Fibroblast of skin of left quadriceps (primary cell): ENCODE measurements around the gene LRRC74A.

Experiments
- DNase-seq, 2 experiments: peaks; one replicate each; pipeline ENCODE4 v3.0.0-alpha.2; 2013; ENCODE audit warnings: low read depth in 2 of 2

LRRC74A gene

GRCh38 chr14:76810525-76810924 is 15.7 kb upstream of the LRRC74A start:
- no peak for DNase-seq

- no peak for DNase-seq
These were observed 15.2 kb upstream of the LRRC74A start for GRCh38 chr14:76810953-76811400.

- DNase-seq: peak in 1 of 2 experiments; percentile 10
These were observed 14.6 kb upstream of the LRRC74A start for GRCh38 chr14:76811561-76811960.

- DNase-seq: no peak
These were observed 14.2 kb upstream of the LRRC74A start for GRCh38 chr14:76812093-76812421.

- peak; percentile 85 to 86 for DNase-seq
These were observed 13.5 kb upstream of the LRRC74A start, which contains the start of gene ANGEL1 for GRCh38 chr14:76812422-76813383. TSS of gene ANGEL1 (minus strand) at chr14:76812882. CDS start at chr14:76812827, 55 bp downstream.

- DNase-seq: no peak
These were observed 11.2 kb upstream of the LRRC74A start for GRCh38 chr14:76814726-76815645.

GRCh38 chr14:76820700-76821099 is 5.5 kb upstream of the LRRC74A start:
- DNase-seq: no peak

GRCh38 chr14:76827696-76828296 is 1.6 kb downstream of the LRRC74A start:
- no peak for DNase-seq

GRCh38 chr14:76828339-76829012 is 2.3 kb downstream of the LRRC74A start:
- DNase-seq: no peak

- DNase-seq: no peak
These were observed 2.8 kb downstream of the LRRC74A start for GRCh38 chr14:76829013-76829365.

- no peak for DNase-seq
These were observed 3.6 kb downstream of the LRRC74A start for GRCh38 chr14:76829650-76830421.

- DNase-seq: no peak
These were observed 4.3 kb downstream of the LRRC74A start for GRCh38 chr14:76830556-76830955.

- DNase-seq: no peak
These were observed 6.3 kb downstream of the LRRC74A start for GRCh38 chr14:76832503-76832988.

GRCh38 chr14:76833011-76833410 is 6.8 kb downstream of the LRRC74A start:
- no peak for DNase-seq

GRCh38 chr14:76834241-76834661 is 8.0 kb downstream of the LRRC74A start:
- DNase-seq: no peak

- DNase-seq: no peak
These were observed 9.9 kb downstream of the LRRC74A start for GRCh38 chr14:76836029-76836630.

- no peak for DNase-seq
These were observed 11.3 kb downstream of the LRRC74A start for GRCh38 chr14:76837524-76837923.

GRCh38 chr14:76842414-76842813 is 16.2 kb downstream of the LRRC74A start:
- no peak for DNase-seq

- DNase-seq: no peak
These were observed 18.0 kb downstream of the LRRC74A start for GRCh38 chr14:76844223-76844622.
